Mesodermal cell (in vitro differentiated cells): ENCODE data around the gene PDP2. TPM values are rescaled to one million over a fixed set of nuclear protein-coding genes. Genes with fewer than 3 reads are reported as not detected.
A peak's percentile ranks its signal among the peaks of the same experiment; 100 is the strongest.

Experiments
- H3K27ac ChIP-seq: 2 replicates; pipeline ENCODE4 v1.7.0; 2013; ENCODE audit warnings: mild to moderate bottlenecking, low read depth, low read length, moderate library complexity; ENCODE audit not compliant: severe bottlenecking
- H3K36me3 ChIP-seq: 2 replicates; pipeline ENCODE4 v1.7.1; 2013; ENCODE audit warnings: mild to moderate bottlenecking, low read length, moderate library complexity; ENCODE audit not compliant: control insufficient read depth, insufficient read depth
- H3K4me1 ChIP-seq: one replicate; pipeline ENCODE4 v1.7.1; 2013; ENCODE audit warnings: mild to moderate bottlenecking, low read length; ENCODE audit not compliant: insufficient read depth, control insufficient read depth, poor library complexity, severe bottlenecking
- H3K4me3 ChIP-seq: 2 replicates; pipeline ENCODE4 v1.7.0; 2013; ENCODE audit warnings: low read length, control low read depth, mild to moderate bottlenecking; ENCODE audit not compliant: insufficient read depth, poor library complexity, severe bottlenecking; ENCODE audit errors: extremely low read depth
- H3K9me3 ChIP-seq: 2 replicates; pipeline ENCODE4 v1.7.1; 2013; ENCODE audit warnings: mild to moderate bottlenecking, low read length, moderate library complexity; ENCODE audit not compliant: control insufficient read depth
- WGBS, 2 experiments: methylation state at CpG; one replicate each; pipeline ENCODE4 v1.1.5; 2013; ENCODE audit warnings: missing lambda C conversion rate in 2 of 2; ENCODE audit not compliant: insufficient coverage in 2 of 2; 5-methylcytosine and 5-hydroxymethylcytosine counted together
- polyA plus RNA-seq, 2 experiments: library from polyadenylated mRNA; stranded (reverse); fragments of 50-300 nt; gene quantifications; one replicate each; pipeline ENCODE4 v1.2.3, GENCODE V29; 2013

PDP2 gene, protein sequence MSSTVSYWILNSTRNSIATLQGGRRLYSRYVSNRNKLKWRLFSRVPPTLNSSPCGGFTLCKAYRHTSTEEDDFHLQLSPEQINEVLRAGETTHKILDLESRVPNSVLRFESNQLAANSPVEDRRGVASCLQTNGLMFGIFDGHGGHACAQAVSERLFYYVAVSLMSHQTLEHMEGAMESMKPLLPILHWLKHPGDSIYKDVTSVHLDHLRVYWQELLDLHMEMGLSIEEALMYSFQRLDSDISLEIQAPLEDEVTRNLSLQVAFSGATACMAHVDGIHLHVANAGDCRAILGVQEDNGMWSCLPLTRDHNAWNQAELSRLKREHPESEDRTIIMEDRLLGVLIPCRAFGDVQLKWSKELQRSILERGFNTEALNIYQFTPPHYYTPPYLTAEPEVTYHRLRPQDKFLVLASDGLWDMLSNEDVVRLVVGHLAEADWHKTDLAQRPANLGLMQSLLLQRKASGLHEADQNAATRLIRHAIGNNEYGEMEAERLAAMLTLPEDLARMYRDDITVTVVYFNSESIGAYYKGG
- 11.2 TPM for polyA plus RNA-seq (2013, experiment 1 of 2)
- polyA plus RNA-seq (2013, experiment 2 of 2) = 12.0 TPM

DNA sequence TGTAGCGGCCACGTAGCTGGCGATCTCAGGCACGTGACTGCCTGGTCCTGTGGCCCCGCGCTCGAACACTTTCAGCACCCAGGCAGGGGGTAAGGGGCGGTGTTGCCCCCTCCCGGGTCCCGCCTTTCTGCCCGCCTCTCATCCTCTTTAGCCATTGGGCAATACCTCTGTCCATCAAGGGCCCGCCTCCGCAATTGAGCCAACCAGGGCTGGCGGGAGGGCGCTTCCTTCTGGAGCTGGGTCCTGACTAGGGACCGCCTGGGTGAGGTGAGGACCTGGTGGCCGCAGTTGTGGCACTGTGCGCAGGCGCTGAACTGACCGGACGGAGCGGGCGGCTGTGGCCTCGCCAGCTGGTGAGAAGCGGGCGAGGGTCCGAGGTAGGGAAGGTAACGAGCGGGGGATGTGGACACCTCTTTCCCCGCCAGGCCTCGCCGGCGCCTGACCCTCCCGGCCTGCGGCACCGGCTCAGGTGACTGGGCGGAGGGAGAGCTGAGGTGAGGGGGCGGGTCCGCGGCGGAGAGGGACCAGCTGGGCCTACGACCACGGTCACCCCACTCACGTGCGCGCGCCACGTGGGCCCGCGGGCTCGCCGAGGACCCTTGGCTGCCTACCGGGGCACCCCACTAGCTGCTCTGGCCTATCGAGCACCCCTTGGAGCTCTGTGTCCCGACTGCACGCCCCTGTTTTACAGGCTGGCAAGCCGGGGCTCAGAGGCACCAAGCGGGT lies at the start of gene PDP2:
Gene PDP2, plus strand, starts transcription at position 228 of the 726 bp plus-strand sequence. CDS start 3,770 bp downstream, outside the sequence.
- peaks cover 20% of the 10 kb centered on the region for H3K36me3 ChIP-seq
- 0 to 1% methylated on average over 35 to 51 of the region's 58 CpGs for WGBS, 2 experiments
- H3K4me1 ChIP-seq = peaks cover 11% of the 10 kb centered on the region
- peak within 1 kb of the TSS; percentile 29 for H3K27ac ChIP-seq
- H3K4me3 ChIP-seq = peak within 1 kb of the TSS; percentile 72
- no peaks in the 10 kb centered on the region for H3K9me3 ChIP-seq

DNA sequence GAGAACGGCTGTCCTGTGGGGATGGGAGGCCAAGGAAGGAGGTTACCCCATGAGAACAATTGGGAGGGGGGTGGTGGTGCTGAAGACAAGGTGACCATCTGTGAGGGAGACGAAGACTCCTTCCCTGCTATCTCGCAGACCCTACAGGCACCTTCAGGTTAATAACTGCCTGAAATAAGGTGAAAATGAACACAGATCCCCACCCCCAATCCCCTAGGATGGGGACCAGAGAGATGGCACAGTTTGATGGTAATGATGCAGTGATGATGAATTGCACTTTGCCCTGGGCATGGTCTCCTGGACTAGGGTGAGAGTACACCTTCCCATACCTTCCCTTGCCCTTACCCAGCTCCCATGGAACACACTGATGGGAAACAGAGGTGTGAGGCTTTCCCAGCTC lies 48.1 kb upstream of the PDP2 start:
- WGBS, 2 experiments = 83% methylated on average over 1 of the region's 3 CpGs; no CpG with 5 or more reads in 1 of the 2 experiments
- no peaks in the 10 kb centered on the region for H3K9me3 ChIP-seq
- no peak overlapping the region for H3K27ac ChIP-seq
- peaks cover 15% of the 10 kb centered on the region for H3K36me3 ChIP-seq
- H3K4me3 ChIP-seq = no peak overlapping the region
- no peaks in the 10 kb centered on the region for H3K4me1 ChIP-seq

DNA sequence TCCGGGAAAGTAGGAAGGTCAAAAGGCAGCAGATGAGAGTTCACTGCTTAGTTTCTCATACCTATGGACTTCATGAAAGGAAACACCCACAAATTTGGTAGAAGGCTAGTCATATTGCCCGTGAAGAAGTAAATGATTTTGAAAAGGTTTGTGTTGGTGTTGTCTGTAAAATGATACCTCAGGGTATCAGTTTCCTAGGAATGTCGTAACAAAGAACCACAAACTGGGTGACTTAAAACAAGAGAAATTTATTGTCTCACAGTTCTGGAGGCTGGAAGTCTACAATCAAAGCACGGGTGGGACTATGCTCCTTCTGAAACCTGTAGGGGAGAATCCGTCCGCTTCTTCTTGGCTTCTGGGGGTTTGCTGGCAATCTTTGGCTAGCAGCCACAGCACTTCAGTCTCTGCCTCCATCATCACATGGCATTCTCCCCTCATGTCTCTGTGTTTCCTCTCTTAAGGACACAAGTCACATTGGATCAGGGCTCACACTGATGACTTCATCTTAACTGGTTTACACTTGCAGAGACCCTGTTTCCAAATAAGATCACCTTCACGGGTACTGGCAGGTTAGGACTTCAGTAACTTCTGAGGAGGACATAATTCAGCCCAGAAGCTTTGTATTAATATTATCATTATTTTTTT lies 47.5 kb upstream of the PDP2 start:
- WGBS, 2 experiments = 80 to 89% methylated on average over 5 to 6 of the region's 7 CpGs
- Histone ChIP-seq H3K4me1 (no peaks in the 10 kb centered on the region), H3K4me3 (no peak overlapping the region), H3K36me3 (peaks cover 9% of the 10 kb centered on the region), H3K9me3 (no peaks in the 10 kb centered on the region), H3K27ac (no peak overlapping the region)

DNA sequence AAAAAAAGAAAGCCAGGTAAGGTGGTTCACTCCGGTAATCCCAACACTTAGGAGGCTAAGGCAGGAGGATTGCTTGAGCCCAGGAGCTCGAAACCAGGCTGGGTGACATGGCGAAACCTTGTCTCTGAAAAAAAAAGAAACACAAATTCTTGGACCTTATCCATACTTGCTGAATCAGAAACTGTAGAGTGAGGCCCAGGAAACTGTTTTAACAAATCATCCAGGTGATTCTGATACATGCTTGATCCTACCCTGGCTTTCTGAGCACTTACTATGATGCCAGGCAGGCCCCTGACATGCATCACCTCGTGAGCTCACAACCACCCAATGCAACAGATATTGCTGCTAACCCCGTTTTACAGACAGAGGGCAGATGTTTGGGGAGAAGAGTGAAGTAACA lies 45.6 kb upstream of the PDP2 start:
- H3K4me3 ChIP-seq = no peak overlapping the region
- WGBS, 2 experiments = 91% methylated on average over 3 of the region's 5 CpGs; no CpG with 5 or more reads in 1 of the 2 experiments
- no peaks in the 10 kb centered on the region for H3K9me3 ChIP-seq
- no peaks in the 10 kb centered on the region for H3K36me3 ChIP-seq
- H3K4me1 ChIP-seq = no peaks in the 10 kb centered on the region
- H3K27ac ChIP-seq = no peak overlapping the region

DNA sequence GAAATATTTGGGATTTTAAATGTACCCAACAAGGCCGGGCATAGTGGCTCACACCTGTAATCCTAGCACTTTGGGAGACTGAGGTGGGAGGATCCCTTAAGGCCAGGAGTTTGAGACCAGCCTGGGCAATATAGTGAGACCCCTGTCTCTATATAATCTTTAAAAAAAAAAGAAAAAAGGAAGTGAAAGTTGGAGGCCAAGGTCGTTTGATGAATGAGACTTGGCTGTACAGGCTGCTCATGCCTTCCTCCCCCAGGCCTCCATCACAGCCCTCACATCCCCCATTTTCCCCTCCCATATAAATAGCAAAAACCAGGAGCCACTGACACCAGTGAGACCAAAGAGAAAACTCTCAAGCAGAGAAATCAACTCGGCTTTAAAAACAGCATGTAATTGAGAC lies 39.4 kb upstream of the PDP2 start:
- H3K27ac ChIP-seq = no peak overlapping the region
- H3K36me3 ChIP-seq = no peaks in the 10 kb centered on the region
- H3K4me3 ChIP-seq = no peak overlapping the region
- WGBS, 2 experiments = 58 to 100% methylated on average over 1 of the region's 3 CpGs
- H3K4me1 ChIP-seq = no peaks in the 10 kb centered on the region
- H3K9me3 ChIP-seq = no peaks in the 10 kb centered on the region

DNA sequence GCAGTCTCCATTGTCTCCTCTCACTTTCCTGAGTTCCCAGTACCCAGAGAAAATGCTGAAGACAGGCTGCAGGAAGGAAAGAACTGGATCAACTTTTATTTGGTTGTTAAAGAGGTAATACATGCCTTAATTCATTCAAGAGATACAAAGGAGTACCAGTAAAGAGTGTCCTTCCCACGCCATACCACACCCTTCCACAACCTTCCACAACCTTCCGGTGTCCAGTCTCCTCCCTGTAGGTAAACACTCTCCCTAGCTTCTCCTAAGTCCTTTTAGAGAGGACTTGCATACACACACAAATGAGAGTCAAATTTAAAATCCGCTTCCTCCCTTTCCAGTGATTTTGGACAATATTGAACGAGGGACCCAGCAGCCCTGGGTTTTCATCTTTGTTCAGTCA lies 38.9 kb upstream of the PDP2 start:
- H3K4me3 ChIP-seq = no peak overlapping the region
- H3K27ac ChIP-seq = no peak overlapping the region
- H3K4me1 ChIP-seq = no peaks in the 10 kb centered on the region
- WGBS, 2 experiments = 89 to 95% methylated on average over 4 of the region's 4 CpGs
- no peaks in the 10 kb centered on the region for H3K9me3 ChIP-seq
- no peaks in the 10 kb centered on the region for H3K36me3 ChIP-seq

DNA sequence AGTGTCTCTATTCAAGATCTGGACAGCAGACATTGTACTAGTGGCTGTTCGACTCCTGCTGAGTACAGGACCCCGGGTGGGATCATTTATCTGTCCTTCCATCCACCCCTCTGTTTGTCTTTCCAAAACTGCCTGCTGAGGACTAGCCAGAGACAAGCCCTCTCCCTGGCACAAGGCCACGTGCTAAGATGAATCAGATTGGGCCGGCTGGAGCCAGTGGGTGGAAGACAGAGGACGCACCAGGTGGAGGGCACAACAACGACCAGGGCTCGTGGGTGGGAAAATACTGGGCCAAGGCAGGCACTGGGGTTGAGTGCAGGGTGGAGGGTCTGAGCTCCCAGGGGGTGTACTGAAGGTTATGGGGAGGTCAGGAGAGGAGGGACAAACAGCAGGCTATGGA lies 37.5 kb upstream of the PDP2 start:
- Histone ChIP-seq H3K4me3 (no peak overlapping the region), H3K9me3 (no peaks in the 10 kb centered on the region), H3K36me3 (no peaks in the 10 kb centered on the region), H3K27ac (no peak overlapping the region), H3K4me1 (no peaks in the 10 kb centered on the region)
- 75 to 91% methylated on average over 6 to 7 of the region's 7 CpGs for WGBS, 2 experiments

DNA sequence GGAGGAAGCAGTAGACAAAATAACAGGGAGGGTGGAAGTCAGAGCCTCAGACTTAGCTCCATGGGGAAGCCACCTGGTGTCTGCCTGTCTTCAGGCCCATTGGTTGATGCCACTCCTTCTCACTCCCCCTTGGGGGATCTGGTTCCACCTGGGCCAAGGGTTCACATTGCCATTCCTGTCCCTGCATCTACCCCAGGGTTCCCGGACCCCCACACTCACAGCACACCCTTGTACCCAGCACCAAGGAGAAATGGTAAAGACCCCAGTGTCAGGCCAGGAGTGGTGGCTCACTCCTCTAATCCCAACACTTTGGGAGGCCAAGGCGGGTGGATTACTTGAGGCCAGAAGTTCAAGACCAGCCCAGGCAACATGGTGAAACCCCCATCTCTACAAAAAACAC lies 37.1 kb upstream of the PDP2 start:
- Histone ChIP-seq H3K36me3 (no peaks in the 10 kb centered on the region), H3K4me1 (no peaks in the 10 kb centered on the region), H3K27ac (no peak overlapping the region), H3K4me3 (no peak overlapping the region), H3K9me3 (no peaks in the 10 kb centered on the region)
- 83 to 94% methylated on average over 1 to 2 of the region's 2 CpGs for WGBS, 2 experiments

DNA sequence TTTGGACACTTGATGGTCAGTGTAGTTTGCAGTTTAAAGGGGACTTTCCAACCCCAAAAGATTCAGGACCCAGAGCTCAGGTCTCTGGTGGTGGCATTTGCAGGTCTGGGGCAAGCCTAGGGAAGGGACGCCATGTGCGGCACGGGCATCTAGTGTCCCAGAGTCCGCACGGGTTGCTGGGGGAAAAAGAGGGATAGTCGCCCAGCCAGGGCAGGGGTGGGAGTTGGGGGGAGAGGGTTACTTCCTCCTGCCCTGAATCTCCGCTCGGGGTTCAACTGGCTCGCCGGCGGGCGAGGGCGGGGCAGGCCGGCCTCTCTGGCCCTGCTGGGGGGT lies 36.3 kb upstream of the PDP2 start:
- H3K27ac ChIP-seq = no peak overlapping the region
- H3K4me3 ChIP-seq = peak overlapping the region; percentile 26
- 12 to 19% methylated on average over 5 to 8 of the region's 14 CpGs for WGBS, 2 experiments
- H3K4me1 ChIP-seq = no peaks in the 10 kb centered on the region
- no peaks in the 10 kb centered on the region for H3K36me3 ChIP-seq
- H3K9me3 ChIP-seq = no peaks in the 10 kb centered on the region

DNA sequence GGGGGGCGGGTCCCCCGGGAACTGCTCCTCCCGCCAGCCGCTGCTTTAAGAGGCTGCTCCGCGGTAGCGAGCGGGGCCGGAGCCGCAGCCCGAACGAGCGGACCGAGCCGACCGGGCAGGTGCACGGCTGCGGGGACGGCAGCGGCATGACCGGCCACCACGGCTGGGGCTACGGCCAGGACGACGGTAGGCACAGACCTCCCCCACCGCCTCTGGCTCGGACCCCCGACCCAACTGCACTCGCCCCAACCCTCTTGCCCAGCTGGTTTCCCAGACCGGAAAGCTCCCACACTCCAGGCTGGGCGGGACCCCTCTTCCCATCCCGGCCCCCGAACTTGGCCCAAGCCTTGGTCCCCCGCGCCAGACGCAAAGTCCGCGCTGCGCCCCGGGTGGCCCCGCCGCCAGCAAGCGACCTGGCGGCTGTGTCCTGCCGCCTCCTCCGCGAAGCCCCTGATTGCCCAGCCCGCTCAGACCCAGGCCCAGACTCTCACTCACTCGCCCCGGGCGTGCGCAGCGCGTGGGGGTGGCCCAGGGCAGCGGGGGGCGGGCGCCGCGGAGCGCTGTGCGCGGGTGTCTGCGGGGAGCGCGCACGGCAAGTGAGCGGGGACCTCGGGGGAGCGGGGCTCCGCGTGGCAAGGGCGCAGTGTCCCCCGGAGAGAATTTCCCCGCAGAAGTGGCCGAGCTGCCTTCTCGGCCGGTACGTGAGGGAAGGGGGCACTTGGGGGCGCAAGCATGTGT lies 35.8 kb upstream of the PDP2 start, which contains the start of gene CA7:
Gene CA7, plus strand, starts transcription at position 73 of the 738 bp plus-strand sequence. Its CDS starts 74 bp downstream, at position 147.
- WGBS, 2 experiments = 2 to 4% methylated on average over 57 to 69 of the region's 79 CpGs
- peak within 1 kb of the TSS; percentile 26 for H3K4me3 ChIP-seq
- no peak within 1 kb of the TSS for H3K27ac ChIP-seq
- no peaks in the 10 kb centered on the region for H3K4me1 ChIP-seq
- no peaks in the 10 kb centered on the region for H3K36me3 ChIP-seq
- H3K9me3 ChIP-seq = no peaks in the 10 kb centered on the region
